HepG2 (cell line): ENCODE results near the gene CAMTA2. TPM values are rescaled to one million over a fixed set of nuclear protein-coding genes. Genes with fewer than 3 reads are reported as not detected.

Experiments
- ATF7 ChIP-seq, 2 experiments: fragments of 450-650 bp in 1 of 2; sonication (generic) in 1 of 2; formaldehyde crosslinking in 1 of 2; IDR thresholded peaks; 2 replicates each; pipeline versions ENCODE4 v1.4.0 to v1.6.1; 2016 to 2020; ENCODE audit warnings: antibody characterized with exemption in 1 of 2, mild to moderate bottlenecking in 1 of 2, missing genetic modification reagents in 1 of 2
- ERF ChIP-seq: IDR thresholded peaks from 2 replicates; pipeline ENCODE4 v1.6.1; 2018; ENCODE audit warnings: missing biosample characterization, missing genetic modification reagents
- GTF2F1 ChIP-seq: fragments of 150-350 bp; IDR thresholded peaks from 2 replicates; pipeline ENCODE4 v1.6.1; 2014; ENCODE audit warnings: low read length
- IKZF5 ChIP-seq: IDR thresholded peaks from 2 replicates; pipeline ENCODE4 v1.6.1; 2018; ENCODE audit warnings: missing genetic modification reagents, mild to moderate bottlenecking, missing compliant biosample characterization
- JARID2 ChIP-seq: sonication (generic); formaldehyde crosslinking; IDR thresholded peaks from 2 replicates; pipeline ENCODE4 v1.8.1; 2023; ENCODE audit warnings: missing genetic modification reagents, inconsistent platforms; ENCODE audit not compliant: insufficient replicate concordance
- JUNB ChIP-seq: sonication (generic); formaldehyde crosslinking; IDR thresholded peaks from 2 replicates; pipeline ENCODE4 v1.8.0; 2022; ENCODE audit warnings: missing genetic modification reagents, mild to moderate bottlenecking, borderline replicate concordance
- KDM5B ChIP-seq: sonication (generic); formaldehyde crosslinking; IDR thresholded peaks from 2 replicates; pipeline ENCODE4 v1.4.0; 2020; ENCODE audit warnings: missing genetic modification reagents, mild to moderate bottlenecking, borderline replicate concordance
- PHF8 ChIP-seq: sonication (generic); formaldehyde crosslinking; IDR thresholded peaks from 2 replicates; pipeline ENCODE4 v1.5.0; 2020; ENCODE audit warnings: missing genetic modification reagents
- SIN3B ChIP-seq: fragments of 150-350 bp; IDR thresholded peaks from 2 replicates; pipeline ENCODE4 v1.6.1; 2014; ENCODE audit warnings: low read length
- SIX1 ChIP-seq: sonication (generic); formaldehyde crosslinking; IDR thresholded peaks from 2 replicates; pipeline ENCODE4 v1.4.0; 2020; ENCODE audit warnings: missing genetic modification reagents, borderline replicate concordance
- SMAD3 ChIP-seq: sonication (generic); formaldehyde crosslinking; IDR thresholded peaks from 2 replicates; pipeline ENCODE4 v1.4.0; 2020; ENCODE audit warnings: missing genetic modification reagents
- STAG1 ChIP-seq: sonication (generic); formaldehyde crosslinking; IDR thresholded peaks from 2 replicates; pipeline ENCODE4 v1.4.0; 2020; ENCODE audit warnings: missing genetic modification reagents
- SYNCRIP ChIP-seq: fragments of 200-400 bp; formaldehyde crosslinking; IDR thresholded peaks from 2 replicates; pipeline ENCODE4 v1.6.1; 2018; ENCODE audit warnings: mild to moderate bottlenecking, low read depth, low read length; ENCODE audit not compliant: insufficient read depth
- TRAFD1 ChIP-seq: sonication (generic); formaldehyde crosslinking; IDR thresholded peaks from 2 replicates; pipeline ENCODE4 v1.5.1; 2020; ENCODE audit warnings: missing genetic modification reagents, mild to moderate bottlenecking, borderline replicate concordance
- ZBTB38 ChIP-seq: sonication (generic); formaldehyde crosslinking; IDR thresholded peaks from 2 replicates; pipeline ENCODE4 v1.5.1; 2020; ENCODE audit warnings: mild to moderate bottlenecking, missing genetic modification reagents
- ZNF24 ChIP-seq: fragments of 450-650 bp; IDR thresholded peaks from 2 replicates; pipeline ENCODE4 v1.6.1; 2017; ENCODE audit warnings: antibody characterized with exemption, mild to moderate bottlenecking
- ZNF263 ChIP-seq: sonication (generic); formaldehyde crosslinking; IDR thresholded peaks from 2 replicates; pipeline ENCODE4 v1.4.0; 2020; ENCODE audit warnings: missing genetic modification reagents
- ZNF331 ChIP-seq: sonication (generic); formaldehyde crosslinking; IDR thresholded peaks from 2 replicates; pipeline ENCODE4 v1.4.0; 2020; ENCODE audit warnings: missing genetic modification reagents
- ZNF564 ChIP-seq: sonication (generic); formaldehyde crosslinking; IDR thresholded peaks from 2 replicates; pipeline ENCODE4 v1.8.1; 2023; ENCODE audit warnings: mild to moderate bottlenecking, missing genetic modification reagents
- ZNF672 ChIP-seq: sonication (generic); formaldehyde crosslinking; IDR thresholded peaks from 2 replicates; pipeline ENCODE4 v1.8.1; 2022; ENCODE audit warnings: missing genetic modification reagents
- ZNF761 ChIP-seq: sonication (generic); formaldehyde crosslinking; conservative IDR thresholded peaks from 2 replicates; pipeline ENCODE4 v1.4.0; 2020; ENCODE audit warnings: mild to moderate bottlenecking, missing genetic modification reagents
- ZNF768 ChIP-seq: sonication (generic); formaldehyde crosslinking; IDR thresholded peaks from 2 replicates; pipeline ENCODE4 v1.4.0; 2020; ENCODE audit warnings: missing genetic modification reagents
- ZNF782 ChIP-seq: sonication (generic); formaldehyde crosslinking; IDR thresholded peaks from 2 replicates; pipeline ENCODE4 v1.4.0; 2020; ENCODE audit warnings: missing genetic modification reagents, mild to moderate bottlenecking, borderline replicate concordance
- polyA plus RNA-seq, 8 experiments: library from polyadenylated mRNA; depleted of rRNA in 3 of 8; stranded (reverse) in 7 of 8; unstranded in 1 of 8; fragments of >200 nt; fragmentation: Illumina TruSeq in 4 of 8; extraction: Trizol in 4 of 8; gene quantifications; 2 replicates each; pipeline versions ENCODE4 v1.2.1 to v1.2.3, GENCODE V29; 2011 to 2016; ENCODE audit warnings: low read depth in 4 of 8, missing spikeins in 1 of 8, mixed read lengths in 1 of 8; ENCODE audit not compliant: insufficient read depth in 1 of 8
- total RNA-seq, 5 experiments: library from RNA; depleted of rRNA; stranded (reverse); fragments of >200 nt; fragmentation: Illumina TruSeq; extraction: Trizol; gene quantifications; 2 replicates each; pipeline ENCODE4 v1.2.3, GENCODE V29; 2016; ENCODE audit warnings: low read depth in 1 of 5
- TF ChIP-seq, protein P1 (sequence below): sonication (generic); formaldehyde crosslinking; IDR thresholded peaks from 2 replicates; pipeline ENCODE4 v1.4.0; 2020; ENCODE audit warnings: missing genetic modification reagents
- TF ChIP-seq, protein P2 (sequence below): IDR thresholded peaks from 2 replicates; pipeline ENCODE4 v1.6.1; 2016; ENCODE audit warnings: missing biosample characterization, missing genetic modification reagents, low read depth
- TF ChIP-seq, protein P3 (sequence below): IDR thresholded peaks from 2 replicates; pipeline ENCODE4 v1.6.1; 2016; ENCODE audit warnings: low read depth

The CAMTA2 gene
- total and polyA plus RNA-seq, 2 of the 13 experiments (the other 11 are each of a cell fraction or from before 2014, with no cell fraction given), result 4.1 to 7.1 TPM

DNA sequence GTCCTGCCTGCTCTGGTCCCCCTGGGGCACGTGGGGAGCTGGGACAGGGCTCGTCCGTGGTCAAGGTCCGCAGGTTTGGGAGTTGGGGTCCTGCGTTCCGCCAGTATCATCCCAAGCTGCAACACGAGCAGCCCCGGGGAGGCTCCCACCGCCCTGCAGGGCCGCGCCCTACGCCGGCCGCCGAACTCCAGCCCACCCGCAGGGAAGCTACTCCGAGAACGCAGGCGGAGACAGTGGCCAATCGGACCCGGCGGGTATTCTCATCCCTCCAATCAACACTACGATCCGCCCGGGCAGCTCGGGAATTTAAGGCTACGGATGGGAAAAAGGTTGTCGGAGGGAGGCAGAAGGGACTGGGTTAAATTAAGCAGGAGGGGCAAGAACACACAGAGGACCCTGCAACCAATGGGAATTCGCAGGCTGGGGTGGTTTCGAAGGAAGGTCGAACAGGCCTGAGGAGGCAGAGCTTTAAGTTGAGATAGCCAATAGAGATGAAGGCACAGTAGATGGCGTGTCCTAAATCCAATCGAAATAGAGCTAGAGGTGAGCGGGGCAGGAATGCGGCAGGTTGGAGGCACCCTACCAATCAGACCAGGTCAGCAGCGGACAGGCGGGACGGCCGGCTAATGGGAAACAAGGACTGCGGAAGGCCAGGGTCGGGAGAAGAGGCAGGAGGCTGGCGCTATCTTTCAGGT, 20.5 kb downstream of the CAMTA2 start (continued):
- TF ChIP-seq, protein P1, sequence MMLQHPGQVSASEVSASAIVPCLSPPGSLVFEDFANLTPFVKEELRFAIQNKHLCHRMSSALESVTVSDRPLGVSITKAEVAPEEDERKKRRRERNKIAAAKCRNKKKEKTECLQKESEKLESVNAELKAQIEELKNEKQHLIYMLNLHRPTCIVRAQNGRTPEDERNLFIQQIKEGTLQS, result no peak
- TF ChIP-seq ZNF564 (CRISPR knock-in tag) (no peak), ZNF263 (CRISPR knock-in tag) (no peak), SIN3B (no peak), ZNF761 (no peak), ZNF782 (CRISPR knock-in tag) (no peak), PHF8 (CRISPR knock-in tag) (no peak; the same call in 1 of the 2 replicates), JARID2 (CRISPR knock-in tag) (no peak), IKZF5 (CRISPR knock-in tag) (no peak), GTF2F1 (no peak), ZNF768 (peak; percentile 40; the same call in 1 of the 2 replicates), JUNB (CRISPR knock-in tag) (no peak), ZNF331 (CRISPR knock-in tag) (no peak), SMAD3 (CRISPR knock-in tag) (no peak), TRAFD1 (CRISPR knock-in tag) (no peak), SIX1 (CRISPR knock-in tag) (no peak), ERF (CRISPR knock-in tag) (0 out of 2 replicates have a peak, but pooled peaks have one; percentile 46), ZBTB38 (peak; percentile 57), SYNCRIP (no peak), ZNF24 (no peak), STAG1 (CRISPR knock-in tag) (no peak), KDM5B (CRISPR knock-in tag) (peak; percentile 43; the same call in 1 of the 2 replicates), ATF7 (IDR thresholded peaks at IDR 0.05) (no peak), ATF7 (CRISPR knock-in tag; IDR thresholded peaks at IDR 0.05) (0 out of 2 replicates have a peak, but pooled peaks have one; percentile 46), ZNF672 (CRISPR knock-in tag) (no peak)
- TF ChIP-seq, protein P2, sequence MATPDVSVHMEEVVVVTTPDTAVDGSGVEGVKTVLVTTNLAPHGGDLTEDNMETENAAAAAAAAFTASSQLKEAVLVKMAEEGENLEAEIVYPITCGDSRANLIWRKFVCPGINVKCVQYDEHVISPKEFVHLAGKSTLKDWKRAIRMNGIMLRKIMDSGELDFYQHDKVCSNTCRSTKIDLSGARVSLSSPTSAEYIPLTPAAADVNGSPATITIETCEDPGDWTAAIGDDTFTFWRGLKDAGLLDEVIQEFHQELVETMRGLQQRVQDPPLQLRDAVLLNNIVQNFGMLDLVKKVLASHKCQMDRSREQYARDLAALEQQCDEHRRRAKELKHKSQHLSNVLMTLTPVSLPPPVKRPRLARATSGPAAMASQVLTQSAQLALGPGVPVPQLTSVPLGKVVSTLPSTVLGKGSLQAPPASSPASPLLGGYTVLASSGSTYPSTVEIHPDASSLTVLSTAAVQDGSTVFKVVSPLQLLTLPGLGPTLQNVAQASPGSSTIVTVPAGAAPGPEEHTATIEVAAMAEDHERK (CRISPR knock-in tag), result no peak
- TF ChIP-seq, protein P3, sequence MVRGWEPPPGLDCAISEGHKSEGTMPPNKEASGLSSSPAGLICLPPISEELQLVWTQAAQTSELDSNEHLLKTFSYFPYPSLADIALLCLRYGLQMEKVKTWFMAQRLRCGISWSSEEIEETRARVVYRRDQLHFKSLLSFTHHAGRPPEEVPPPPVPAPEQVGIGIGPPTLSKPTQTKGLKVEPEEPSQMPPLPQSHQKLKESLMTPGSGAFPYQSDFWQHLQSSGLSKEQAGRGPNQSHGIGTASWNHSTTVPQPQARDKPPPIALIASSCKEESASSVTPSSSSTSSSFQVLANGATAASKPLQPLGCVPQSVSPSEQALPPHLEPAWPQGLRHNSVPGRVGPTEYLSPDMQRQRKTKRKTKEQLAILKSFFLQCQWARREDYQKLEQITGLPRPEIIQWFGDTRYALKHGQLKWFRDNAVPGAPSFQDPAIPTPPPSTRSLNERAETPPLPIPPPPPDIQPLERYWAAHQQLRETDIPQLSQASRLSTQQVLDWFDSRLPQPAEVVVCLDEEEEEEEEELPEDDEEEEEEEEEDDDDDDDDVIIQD (CRISPR knock-in tag), result no peak
